Thoracic aorta (tissue), 2 donors: ENCODE measurements around the gene BORCS6. TPM values are rescaled to one million over a fixed set of nuclear protein-coding genes. Genes with fewer than 3 reads are reported as not detected.

ENCODE experiments used
- ATAC-seq: fragments of 150-250 bp; one replicate; pipeline ENCODE4 v1.8.0; 2017; ENCODE audit warnings: low read depth; ENCODE audit not compliant: insufficient number of reproducible peaks, low FRiP score
- DNase-seq: peaks from one replicate; pipeline ENCODE4 v3.0.0-alpha.2; 2020; ENCODE audit warnings: low spot score
- H3K27ac ChIP-seq, 2 donors: fragments of 200-600 bp; sonication (generic); 1 replicate in 1 of 2; 2 replicates in 1 of 2; pipeline ENCODE4 v1.5.1; 2016; ENCODE audit warnings: mild to moderate bottlenecking in 2 of 2, moderate library complexity in 2 of 2
- H3K27me3 ChIP-seq: fragments of 200-600 bp; sonication (generic); replicated peaks from 2 replicates; pipeline ENCODE4 v1.6.0; 2016; ENCODE audit warnings: mild to moderate bottlenecking; ENCODE audit not compliant: insufficient read depth
- H3K36me3 ChIP-seq: fragments of 200-600 bp; sonication (generic); one replicate; pipeline ENCODE4 v1.5.1; 2016
- H3K4me1 ChIP-seq, 2 donors: fragments of 200-600 bp; sonication (generic); 1 replicate in 1 of 2; 2 replicates in 1 of 2; pipeline versions ENCODE4 v1.5.1 to v1.6.0; 2016; ENCODE audit warnings: low read depth in 2 of 2, mild to moderate bottlenecking in 1 of 2; ENCODE audit not compliant: control insufficient read depth in 1 of 2
- H3K4me3 ChIP-seq: fragments of 200-600 bp; sonication (generic); 2 replicates; pipeline ENCODE4 v1.5.1; 2016; ENCODE audit warnings: mild to moderate bottlenecking
- H3K9me3 ChIP-seq: fragments of 200-600 bp; sonication (generic); 2 replicates; pipeline ENCODE4 v1.5.1; 2016
- total RNA-seq, 2 donors: library from RNA; depleted of rRNA; stranded (reverse); fragments of >200 nt; gene quantifications; one replicate each; pipeline versions ENCODE4 v1.1.0 to v1.2.3, GENCODE V29; 2016
- TF ChIP-seq, protein P1 (sequence below): fragments of 200-600 bp; sonication (generic); IDR thresholded peaks from one replicate; pipeline ENCODE4 v1.5.1; 2019; ENCODE audit warnings: antibody characterized with exemption

The BORCS6 gene
- total RNA-seq, 2 donors from 2014 or later = 11.9 to 13.8 TPM

DNA sequence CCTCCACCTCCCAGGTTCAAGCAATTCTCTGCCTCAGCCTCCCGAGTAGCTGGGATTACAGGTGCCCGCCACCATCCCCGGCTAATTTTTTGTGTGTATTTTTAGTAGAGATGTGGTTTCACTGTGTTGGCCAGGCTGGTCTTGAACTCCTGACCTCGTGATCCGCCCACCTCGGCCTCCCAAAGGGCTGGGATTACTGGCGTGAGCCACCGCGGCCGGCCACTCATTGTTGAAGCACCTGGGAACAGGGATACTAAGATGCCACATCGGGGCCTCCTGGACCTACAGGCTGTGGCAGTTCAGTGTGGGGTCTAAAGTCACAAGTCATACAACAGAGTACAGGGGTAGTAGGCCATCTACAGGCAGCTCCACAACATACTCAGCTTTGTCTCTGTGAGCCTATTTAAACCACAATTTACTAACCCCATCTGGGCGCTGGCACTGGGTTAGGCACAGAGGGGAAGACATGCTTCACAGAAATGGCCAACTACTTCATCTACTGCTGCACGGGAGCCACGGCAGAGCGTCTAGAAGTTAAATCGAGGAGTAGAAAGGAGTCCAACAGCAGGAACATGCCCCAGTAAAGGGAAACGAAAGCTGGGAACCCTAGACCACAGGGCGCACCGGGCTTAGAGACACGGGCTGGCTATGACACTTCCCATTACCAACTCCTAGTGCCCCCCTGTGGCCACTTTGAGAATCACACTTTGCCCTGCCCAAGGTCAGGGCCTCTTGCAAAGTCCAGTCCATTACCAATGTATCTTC, 31.5 kb downstream of the BORCS6 start:
- H3K27ac ChIP-seq = peak overlapping the region; percentile 96 to 98
- DNase-seq (peak; percentile 72), ATAC-seq (no peak)
- no peaks in the 10 kb centered on the region for H3K9me3 ChIP-seq
- peak overlapping the region; percentile 11 for H3K4me3 ChIP-seq
- no peaks in the 10 kb centered on the region for H3K27me3 ChIP-seq
- H3K4me1 ChIP-seq = peaks cover 18 to 51% of the 10 kb centered on the region in 2 donors
- TF ChIP-seq, protein P1, sequence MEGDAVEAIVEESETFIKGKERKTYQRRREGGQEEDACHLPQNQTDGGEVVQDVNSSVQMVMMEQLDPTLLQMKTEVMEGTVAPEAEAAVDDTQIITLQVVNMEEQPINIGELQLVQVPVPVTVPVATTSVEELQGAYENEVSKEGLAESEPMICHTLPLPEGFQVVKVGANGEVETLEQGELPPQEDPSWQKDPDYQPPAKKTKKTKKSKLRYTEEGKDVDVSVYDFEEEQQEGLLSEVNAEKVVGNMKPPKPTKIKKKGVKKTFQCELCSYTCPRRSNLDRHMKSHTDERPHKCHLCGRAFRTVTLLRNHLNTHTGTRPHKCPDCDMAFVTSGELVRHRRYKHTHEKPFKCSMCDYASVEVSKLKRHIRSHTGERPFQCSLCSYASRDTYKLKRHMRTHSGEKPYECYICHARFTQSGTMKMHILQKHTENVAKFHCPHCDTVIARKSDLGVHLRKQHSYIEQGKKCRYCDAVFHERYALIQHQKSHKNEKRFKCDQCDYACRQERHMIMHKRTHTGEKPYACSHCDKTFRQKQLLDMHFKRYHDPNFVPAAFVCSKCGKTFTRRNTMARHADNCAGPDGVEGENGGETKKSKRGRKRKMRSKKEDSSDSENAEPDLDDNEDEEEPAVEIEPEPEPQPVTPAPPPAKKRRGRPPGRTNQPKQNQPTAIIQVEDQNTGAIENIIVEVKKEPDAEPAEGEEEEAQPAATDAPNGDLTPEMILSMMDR = peak; percentile 95
- H3K36me3 ChIP-seq = no peaks in the 10 kb centered on the region

DNA sequence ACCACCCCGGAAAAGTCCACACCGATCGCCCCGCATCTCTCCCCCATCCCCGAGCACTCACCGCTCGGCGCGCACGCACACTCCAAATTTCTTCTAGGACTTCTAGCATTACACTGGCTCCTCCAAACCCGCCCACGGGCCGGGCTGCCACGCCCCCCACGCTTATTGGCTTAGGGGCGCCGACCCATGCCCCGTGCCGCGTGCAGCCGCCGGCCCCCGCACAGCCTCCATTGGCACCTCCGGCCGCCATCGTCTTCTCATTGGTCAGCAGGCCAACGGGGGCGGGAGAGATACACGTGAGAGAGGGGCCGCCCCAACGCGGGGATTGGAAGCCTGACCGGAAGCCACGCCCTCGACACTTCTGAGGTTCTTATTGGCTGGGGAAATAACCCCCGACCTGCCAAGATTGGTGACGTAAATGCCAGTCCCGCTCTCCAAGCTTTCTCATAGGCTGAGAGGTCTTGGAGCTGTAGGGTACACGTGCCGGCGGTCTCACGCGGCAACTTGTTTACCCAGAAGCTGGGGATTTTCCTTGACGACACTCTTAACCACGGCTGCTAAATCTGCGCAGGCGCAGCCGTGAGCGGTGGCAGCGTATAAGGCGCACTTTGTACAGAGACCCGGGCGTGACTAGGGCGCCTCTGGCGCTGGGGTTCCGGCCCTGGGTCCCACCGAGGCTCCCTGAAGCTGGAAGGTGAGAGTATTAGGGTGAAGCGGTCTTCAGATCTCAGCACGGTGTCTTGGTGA, 33.6 kb downstream of the BORCS6 start:
- Histone ChIP-seq H3K4me1 (peaks cover 16 to 50% of the 10 kb centered on the region in 2 donors), H3K27ac (peak overlapping the region; percentile 100), H3K4me3 (peak overlapping the region; percentile 76), H3K36me3 (no peaks in the 10 kb centered on the region), H3K27me3 (no peaks in the 10 kb centered on the region), H3K9me3 (no peaks in the 10 kb centered on the region)
- DNase-seq = peak; percentile 100
- TF ChIP-seq, protein P1 = no peak
- ATAC-seq = peak; percentile 71

DNA sequence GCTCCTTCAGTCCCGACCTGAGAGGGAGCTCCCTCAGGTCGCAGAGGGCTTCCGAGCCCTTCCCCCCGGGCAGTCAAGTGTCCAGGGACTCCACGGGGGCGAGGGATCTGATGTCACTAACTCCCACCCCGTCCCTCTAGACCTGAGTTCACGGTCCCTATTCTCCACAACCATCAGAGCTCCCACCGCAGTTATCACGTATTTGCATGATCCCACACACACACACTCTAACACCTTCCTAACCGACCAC, 34.1 kb downstream of the BORCS6 start:
- Histone ChIP-seq H3K4me3 (peak overlapping the region; percentile 76), H3K4me1 (peaks cover 13 to 46% of the 10 kb centered on the region in 2 donors), H3K9me3 (no peaks in the 10 kb centered on the region), H3K27me3 (no peaks in the 10 kb centered on the region), H3K27ac (peak overlapping the region; percentile 100), H3K36me3 (no peaks in the 10 kb centered on the region)
- no peak for ATAC-seq
- TF ChIP-seq, protein P1 = no peak
- DNase-seq = no peak

DNA sequence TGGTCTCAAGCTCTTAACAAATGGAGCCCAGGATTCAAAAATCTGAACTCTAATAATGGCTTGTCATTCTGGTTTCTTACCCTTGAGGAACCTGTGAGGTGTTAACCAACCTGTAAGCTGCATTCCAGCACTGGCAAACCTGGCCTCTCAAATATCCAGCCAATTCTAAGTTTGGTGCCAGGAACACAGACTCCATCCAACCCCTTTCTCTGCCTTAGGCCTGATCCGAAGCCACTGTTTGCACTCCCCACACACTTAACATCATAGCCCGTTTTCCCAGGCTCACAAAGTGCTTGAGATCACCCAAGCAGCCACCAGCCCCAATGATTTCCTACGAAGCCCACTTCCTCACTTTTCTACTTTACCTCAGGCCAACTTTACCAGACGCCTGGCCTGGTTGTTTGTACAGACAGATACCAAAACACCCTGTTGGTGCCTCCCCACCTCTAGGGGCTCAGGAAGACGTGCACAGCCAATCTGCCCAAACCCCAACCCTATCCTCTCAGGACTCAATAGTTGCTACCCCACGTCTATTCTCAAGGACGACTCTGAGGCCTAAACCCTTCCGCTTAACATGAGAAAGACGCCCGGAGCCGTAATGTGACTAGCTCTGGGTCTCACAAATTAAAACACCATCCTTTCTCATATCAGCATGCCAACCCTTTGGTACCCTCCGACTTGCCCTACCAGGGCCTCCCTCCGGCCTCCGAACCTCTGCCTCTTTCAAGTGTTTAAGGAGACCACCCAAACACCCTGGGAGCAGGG, 34.6 kb downstream of the BORCS6 start:
- no peak for ATAC-seq
- no peaks in the 10 kb centered on the region for H3K9me3 ChIP-seq
- peak overlapping the region; percentile 100 for H3K27ac ChIP-seq
- H3K36me3 ChIP-seq = peaks cover 5% of the 10 kb centered on the region
- peak overlapping the region; percentile 76 for H3K4me3 ChIP-seq
- no peak for DNase-seq
- H3K4me1 ChIP-seq = peaks cover 14 to 48% of the 10 kb centered on the region in 2 donors
- H3K27me3 ChIP-seq = no peaks in the 10 kb centered on the region
- TF ChIP-seq, protein P1 = no peak
